ENCODE measurements around the gene CEP350.

- TF ChIP-seq MAX (IDR thresholded peaks at IDR 0.05), result no peak
- TF ChIP-seq, protein P1, sequence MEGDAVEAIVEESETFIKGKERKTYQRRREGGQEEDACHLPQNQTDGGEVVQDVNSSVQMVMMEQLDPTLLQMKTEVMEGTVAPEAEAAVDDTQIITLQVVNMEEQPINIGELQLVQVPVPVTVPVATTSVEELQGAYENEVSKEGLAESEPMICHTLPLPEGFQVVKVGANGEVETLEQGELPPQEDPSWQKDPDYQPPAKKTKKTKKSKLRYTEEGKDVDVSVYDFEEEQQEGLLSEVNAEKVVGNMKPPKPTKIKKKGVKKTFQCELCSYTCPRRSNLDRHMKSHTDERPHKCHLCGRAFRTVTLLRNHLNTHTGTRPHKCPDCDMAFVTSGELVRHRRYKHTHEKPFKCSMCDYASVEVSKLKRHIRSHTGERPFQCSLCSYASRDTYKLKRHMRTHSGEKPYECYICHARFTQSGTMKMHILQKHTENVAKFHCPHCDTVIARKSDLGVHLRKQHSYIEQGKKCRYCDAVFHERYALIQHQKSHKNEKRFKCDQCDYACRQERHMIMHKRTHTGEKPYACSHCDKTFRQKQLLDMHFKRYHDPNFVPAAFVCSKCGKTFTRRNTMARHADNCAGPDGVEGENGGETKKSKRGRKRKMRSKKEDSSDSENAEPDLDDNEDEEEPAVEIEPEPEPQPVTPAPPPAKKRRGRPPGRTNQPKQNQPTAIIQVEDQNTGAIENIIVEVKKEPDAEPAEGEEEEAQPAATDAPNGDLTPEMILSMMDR (IDR thresholded peaks at IDR 0.05 in 2 of 3, conservative IDR thresholded peaks at IDR 0.05 in 1 of 3; ENCODE audit: borderline replicate concordance in 1 of 3, insufficient read depth in 1 of 3, low read depth in 2 of 3, low read length in 2 of 3), result no peak
These were observed 183.2 kb downstream of the CEP350 start for GRCh38 chr1:180137776-180138175.

Data from HCT116 (cell line).